HL-60 (cell line): Measurements from ENCODE around the gene ORM2.
"Not testable (repeated sequence)": the region's sequence is repeated elsewhere in the genome, so short reads cannot be mapped to it uniquely, and the experiment has no call there.

Experiments
- DNase-seq, 2 experiments: peaks; one replicate each; pipeline ENCODE4 v3.0.0-alpha.2; 2010 to 2020; ENCODE audit warnings: low read depth in 1 of 2, low spot score in 1 of 2
- H3K27ac ChIP-seq: fragments of 250-450 bp; sonication (Bioruptor Pico); replicated peaks from 2 replicates; pipeline ENCODE4 v1.5.1; 2020; ENCODE audit warnings: mild to moderate bottlenecking, moderate library complexity
- H3K27me3 ChIP-seq: fragments of 250-450 bp; sonication (Bioruptor Pico); 2 replicates; pipeline ENCODE4 v1.5.1; 2021; ENCODE audit warnings: mild to moderate bottlenecking, moderate library complexity; ENCODE audit not compliant: insufficient read depth, poor library complexity, severe bottlenecking
- H3K4me3 ChIP-seq: replicated peaks from 2 replicates; pipeline ENCODE4 v1.5.1; 2011; ENCODE audit warnings: mild to moderate bottlenecking, control low read depth, low read length; ENCODE audit not compliant: insufficient read depth
- GABPA ChIP-seq: IDR thresholded peaks from 2 replicates; pipeline ENCODE4 v1.6.1; 2012; ENCODE audit warnings: low read depth
- POLR2AphosphoS5 ChIP-seq: IDR thresholded peaks from 2 replicates; pipeline ENCODE4 v1.6.1; 2012; ENCODE audit warnings: low read depth
- SPI1 ChIP-seq: IDR thresholded peaks from 2 replicates; pipeline ENCODE4 v1.6.1; 2012; ENCODE audit warnings: low read depth, mild to moderate bottlenecking, borderline replicate concordance
- TF ChIP-seq, protein P1 (sequence below): IDR thresholded peaks from one replicate; pipeline ENCODE4 v1.5.1; 2011; ENCODE audit warnings: low read length, control low read depth, inconsistent platforms; ENCODE audit not compliant: insufficient read depth
- TF ChIP-seq, protein P2 (sequence below): IDR thresholded peaks from 2 replicates; pipeline ENCODE4 v1.6.1; 2012; ENCODE audit warnings: low read depth; ENCODE audit not compliant: insufficient replicate concordance

Gene ORM2

GRCh38 chr9:114330636-114331035 lies 967 bp downstream of the ORM2 start:
- H3K4me3 ChIP-seq: no peak overlapping the region
- H3K27me3 ChIP-seq: no peaks in the 10 kb centered on the region
- TF ChIP-seq POLR2AphosphoS5 (no peak), GABPA (no peak), SPI1 (no peak)
- TF ChIP-seq, protein P1, sequence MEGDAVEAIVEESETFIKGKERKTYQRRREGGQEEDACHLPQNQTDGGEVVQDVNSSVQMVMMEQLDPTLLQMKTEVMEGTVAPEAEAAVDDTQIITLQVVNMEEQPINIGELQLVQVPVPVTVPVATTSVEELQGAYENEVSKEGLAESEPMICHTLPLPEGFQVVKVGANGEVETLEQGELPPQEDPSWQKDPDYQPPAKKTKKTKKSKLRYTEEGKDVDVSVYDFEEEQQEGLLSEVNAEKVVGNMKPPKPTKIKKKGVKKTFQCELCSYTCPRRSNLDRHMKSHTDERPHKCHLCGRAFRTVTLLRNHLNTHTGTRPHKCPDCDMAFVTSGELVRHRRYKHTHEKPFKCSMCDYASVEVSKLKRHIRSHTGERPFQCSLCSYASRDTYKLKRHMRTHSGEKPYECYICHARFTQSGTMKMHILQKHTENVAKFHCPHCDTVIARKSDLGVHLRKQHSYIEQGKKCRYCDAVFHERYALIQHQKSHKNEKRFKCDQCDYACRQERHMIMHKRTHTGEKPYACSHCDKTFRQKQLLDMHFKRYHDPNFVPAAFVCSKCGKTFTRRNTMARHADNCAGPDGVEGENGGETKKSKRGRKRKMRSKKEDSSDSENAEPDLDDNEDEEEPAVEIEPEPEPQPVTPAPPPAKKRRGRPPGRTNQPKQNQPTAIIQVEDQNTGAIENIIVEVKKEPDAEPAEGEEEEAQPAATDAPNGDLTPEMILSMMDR: no peak
- TF ChIP-seq, protein P2, sequence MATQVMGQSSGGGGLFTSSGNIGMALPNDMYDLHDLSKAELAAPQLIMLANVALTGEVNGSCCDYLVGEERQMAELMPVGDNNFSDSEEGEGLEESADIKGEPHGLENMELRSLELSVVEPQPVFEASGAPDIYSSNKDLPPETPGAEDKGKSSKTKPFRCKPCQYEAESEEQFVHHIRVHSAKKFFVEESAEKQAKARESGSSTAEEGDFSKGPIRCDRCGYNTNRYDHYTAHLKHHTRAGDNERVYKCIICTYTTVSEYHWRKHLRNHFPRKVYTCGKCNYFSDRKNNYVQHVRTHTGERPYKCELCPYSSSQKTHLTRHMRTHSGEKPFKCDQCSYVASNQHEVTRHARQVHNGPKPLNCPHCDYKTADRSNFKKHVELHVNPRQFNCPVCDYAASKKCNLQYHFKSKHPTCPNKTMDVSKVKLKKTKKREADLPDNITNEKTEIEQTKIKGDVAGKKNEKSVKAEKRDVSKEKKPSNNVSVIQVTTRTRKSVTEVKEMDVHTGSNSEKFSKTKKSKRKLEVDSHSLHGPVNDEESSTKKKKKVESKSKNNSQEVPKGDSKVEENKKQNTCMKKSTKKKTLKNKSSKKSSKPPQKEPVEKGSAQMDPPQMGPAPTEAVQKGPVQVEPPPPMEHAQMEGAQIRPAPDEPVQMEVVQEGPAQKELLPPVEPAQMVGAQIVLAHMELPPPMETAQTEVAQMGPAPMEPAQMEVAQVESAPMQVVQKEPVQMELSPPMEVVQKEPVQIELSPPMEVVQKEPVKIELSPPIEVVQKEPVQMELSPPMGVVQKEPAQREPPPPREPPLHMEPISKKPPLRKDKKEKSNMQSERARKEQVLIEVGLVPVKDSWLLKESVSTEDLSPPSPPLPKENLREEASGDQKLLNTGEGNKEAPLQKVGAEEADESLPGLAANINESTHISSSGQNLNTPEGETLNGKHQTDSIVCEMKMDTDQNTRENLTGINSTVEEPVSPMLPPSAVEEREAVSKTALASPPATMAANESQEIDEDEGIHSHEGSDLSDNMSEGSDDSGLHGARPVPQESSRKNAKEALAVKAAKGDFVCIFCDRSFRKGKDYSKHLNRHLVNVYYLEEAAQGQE: no peak
- no peak for DNase-seq
- no peak overlapping the region for H3K27ac ChIP-seq

GRCh38 chr9:114331229-114332195 lies 1.8 kb downstream of the ORM2 start:
- not testable (repeated sequence) for DNase-seq, H3K27ac ChIP-seq, H3K4me3 ChIP-seq, H3K27me3 ChIP-seq

GRCh38 chr9:114332474-114333040 lies 2.9 kb downstream of the ORM2 start:
- not testable (repeated sequence) for H3K27ac ChIP-seq, DNase-seq

GRCh38 chr9:114333718-114334117 lies 4.0 kb downstream of the ORM2 start:
- not testable (repeated sequence) for H3K27me3 ChIP-seq, H3K27ac ChIP-seq, H3K4me3 ChIP-seq, DNase-seq

More at GRCh38 chr9:114332474-114333040, 2.9 kb downstream of the ORM2 start:
- H3K4me3 ChIP-seq, H3K27me3 ChIP-seq: not testable (repeated sequence)

DNA sequence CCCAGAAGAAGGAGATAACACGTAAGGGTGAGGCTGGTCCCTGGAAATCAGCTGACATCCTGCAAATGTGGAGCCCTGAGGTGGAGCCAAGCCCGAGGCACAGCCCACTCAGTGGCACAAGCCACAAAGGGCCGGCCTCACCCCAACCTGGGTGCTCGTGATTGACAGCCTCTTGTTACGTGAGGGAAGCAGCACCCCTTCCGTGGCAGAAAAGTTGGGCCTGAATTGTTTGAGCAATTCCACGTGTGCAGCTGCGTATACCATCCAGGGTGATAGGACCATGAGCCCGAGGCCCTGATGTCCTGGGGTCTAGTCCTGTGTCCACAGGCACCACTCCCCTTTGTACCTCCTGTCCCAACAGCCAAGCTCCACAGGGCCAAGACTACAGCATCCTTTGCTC lies 4.8 kb downstream of the ORM2 start:
- H3K4me3 ChIP-seq: no peak overlapping the region
- TF ChIP-seq, protein P2: no peak
- H3K27ac ChIP-seq: no peak overlapping the region
- H3K27me3 ChIP-seq: no peaks in the 10 kb centered on the region
- no peak for DNase-seq

DNA sequence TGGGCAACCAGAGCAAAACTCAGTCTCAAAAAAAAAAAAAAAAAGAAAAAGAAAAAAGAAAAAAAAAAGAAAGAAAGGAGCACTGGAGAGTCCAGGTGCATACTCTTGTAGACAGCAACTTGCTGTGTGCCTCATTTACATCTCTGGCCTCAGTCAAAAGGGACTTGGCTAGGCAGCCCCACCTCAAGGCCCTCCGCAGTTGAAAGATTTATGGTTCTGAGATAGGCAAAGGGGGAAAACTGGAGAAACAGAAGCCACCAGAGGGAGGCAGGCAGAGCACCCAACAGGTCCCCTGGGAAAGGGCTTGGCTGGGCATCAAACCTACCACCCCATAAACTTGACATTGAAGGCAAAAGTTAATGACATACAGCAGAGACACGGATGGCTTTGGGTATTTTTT lies 6.1 kb downstream of the ORM2 start:
- no peak for DNase-seq
- TF ChIP-seq GABPA: no peak
- TF ChIP-seq, protein P2: no peak
- TF ChIP-seq SPI1: no peak
- TF ChIP-seq, protein P1: no peak
- no peak for TF ChIP-seq POLR2AphosphoS5
- no peak overlapping the region for H3K27ac ChIP-seq
- no peaks in the 10 kb centered on the region for H3K27me3 ChIP-seq
- no peak overlapping the region for H3K4me3 ChIP-seq
